Myocyte (in vitro differentiated cells): ENCODE data around the gene MSI2. TPM values are rescaled to one million over a fixed set of nuclear protein-coding genes. Genes with fewer than 3 reads are reported as not detected.

Source experiments
- DNase-seq: peaks from one replicate; pipeline ENCODE4 v3.0.0-alpha.2; 2012; ENCODE audit warnings: low read depth
- total RNA-seq: library from RNA; depleted of rRNA; stranded (reverse); fragments of >200 nt; gene quantifications from 2 replicates; pipeline ENCODE4 v1.2.3, GENCODE V29; 2014

The MSI2 gene
- total RNA-seq, 1 donor from 2014 or later, result 115 TPM

GRCh38 chr17:57245786-57246185 lies 10.5 kb upstream of the MSI2 start:
- no peak for DNase-seq

- DNase-seq, result no peak
These were observed 10.1 kb upstream of the MSI2 start for GRCh38 chr17:57246257-57246656.

- DNase-seq, result no peak
These were observed 9.1 kb upstream of the MSI2 start for GRCh38 chr17:57247261-57247660.

GRCh38 chr17:57247913-57248312 lies 8.4 kb upstream of the MSI2 start:
- DNase-seq, result no peak

GRCh38 chr17:57249520-57249919 lies 6.8 kb upstream of the MSI2 start:
- no peak for DNase-seq

GRCh38 chr17:57251211-57251787 lies 5.0 kb upstream of the MSI2 start:
- no peak for DNase-seq

- DNase-seq, result peak; percentile 43
These were observed 2.8 kb upstream of the MSI2 start for GRCh38 chr17:57253362-57254065.

- no peak for DNase-seq
These were observed 1.0 kb upstream of the MSI2 start for GRCh38 chr17:57255182-57255775.

- DNase-seq, result no peak
These were observed 387 bp downstream of the MSI2 start for GRCh38 chr17:57256708-57257112.

- DNase-seq, result no peak
These were observed 1.0 kb downstream of the MSI2 start for GRCh38 chr17:57257195-57257894.

- peak; percentile 64 for DNase-seq
These were observed 1.9 kb downstream of the MSI2 start for GRCh38 chr17:57257895-57258851.

- no peak for DNase-seq
These were observed 3.0 kb downstream of the MSI2 start for GRCh38 chr17:57259306-57259705.

GRCh38 chr17:57259817-57260216 lies 3.5 kb downstream of the MSI2 start:
- no peak for DNase-seq

- DNase-seq, result no peak
These were observed 4.2 kb downstream of the MSI2 start for GRCh38 chr17:57260325-57261083.

GRCh38 chr17:57261084-57261461 lies 4.8 kb downstream of the MSI2 start:
- no peak for DNase-seq

- no peak for DNase-seq
These were observed 6.2 kb downstream of the MSI2 start for GRCh38 chr17:57262557-57262956.

- DNase-seq, result no peak
These were observed 7.9 kb downstream of the MSI2 start for GRCh38 chr17:57264250-57264649.

- no peak for DNase-seq
These were observed 8.5 kb downstream of the MSI2 start for GRCh38 chr17:57264776-57265175.

GRCh38 chr17:57266902-57267311 lies 10.6 kb downstream of the MSI2 start:
- DNase-seq, result peak; percentile 51

- DNase-seq, result no peak
These were observed 11.9 kb downstream of the MSI2 start for GRCh38 chr17:57268181-57268580.
